ENCODE data around the gene HECW1.

The HECW1 gene

GRCh38 chr7:43170571-43170970, 58.1 kb downstream of the HECW1 start:
- no peak for TF ChIP-seq SIN3A (IDR thresholded peaks at IDR 0.05; ENCODE audit: borderline replicate concordance, insufficient read depth, low read length)
- TF ChIP-seq FOXP2 (optimal IDR thresholded peaks at IDR 0.05; ENCODE audit: borderline replicate concordance, extremely low read depth, extremely low read length, insufficient read depth): no peak
- no peak for TF ChIP-seq POLR2AphosphoS5 (IDR thresholded peaks at IDR 0.05; ENCODE audit: low read depth, low read length)
- TF ChIP-seq TAF1 (IDR thresholded peaks at IDR 0.05; ENCODE audit: borderline replicate concordance, insufficient read depth, low read length): no peak
- no peak for TF ChIP-seq REST (IDR thresholded peaks at IDR 0.05; ENCODE audit: insufficient read depth in 1 of 2, low read depth in 2 of 2, low read length in 2 of 2)

- TF ChIP-seq REST (IDR thresholded peaks at IDR 0.05; ENCODE audit: insufficient read depth in 1 of 2, low read depth in 2 of 2, low read length in 2 of 2) (no peak), POLR2AphosphoS5 (IDR thresholded peaks at IDR 0.05; ENCODE audit: low read depth, low read length) (no peak)
These were observed 63.2 kb downstream of the HECW1 start for GRCh38 chr7:43175570-43176200.

- TF ChIP-seq POLR2AphosphoS5 (IDR thresholded peaks at IDR 0.05; ENCODE audit: low read depth, low read length): no peak
- TF ChIP-seq FOXP2 (optimal IDR thresholded peaks at IDR 0.05; ENCODE audit: borderline replicate concordance, extremely low read depth, extremely low read length, insufficient read depth): no peak
- no peak for TF ChIP-seq SIN3A (IDR thresholded peaks at IDR 0.05; ENCODE audit: borderline replicate concordance, insufficient read depth, low read length)
- no peak for TF ChIP-seq REST (IDR thresholded peaks at IDR 0.05; ENCODE audit: insufficient read depth in 1 of 2, low read depth in 2 of 2, low read length in 2 of 2)
- no peak for TF ChIP-seq TAF1 (IDR thresholded peaks at IDR 0.05; ENCODE audit: borderline replicate concordance, insufficient read depth, low read length)
These were observed 66.9 kb downstream of the HECW1 start for GRCh38 chr7:43179393-43179792.

- TF ChIP-seq SIN3A (IDR thresholded peaks at IDR 0.05; ENCODE audit: borderline replicate concordance, insufficient read depth, low read length): no peak
- no peak for TF ChIP-seq REST (IDR thresholded peaks at IDR 0.05; ENCODE audit: insufficient read depth in 1 of 2, low read depth in 2 of 2, low read length in 2 of 2)
- TF ChIP-seq POLR2AphosphoS5 (IDR thresholded peaks at IDR 0.05; ENCODE audit: low read depth, low read length): no peak
- TF ChIP-seq FOXP2 (optimal IDR thresholded peaks at IDR 0.05; ENCODE audit: borderline replicate concordance, extremely low read depth, extremely low read length, insufficient read depth): no peak
- TF ChIP-seq TAF1 (IDR thresholded peaks at IDR 0.05; ENCODE audit: borderline replicate concordance, insufficient read depth, low read length): no peak
These were observed 80.5 kb downstream of the HECW1 start for GRCh38 chr7:43192806-43193460.
